Upper lobe of left lung (tissue), 6 donors: ENCODE data around the gene LOXL1. TPM values are rescaled to one million over a fixed set of nuclear protein-coding genes. Genes with fewer than 3 reads are reported as not detected.
A peak's percentile ranks its signal among the peaks of the same experiment; 100 is the strongest.

Experiments used
- ATAC-seq, 2 donors: fragments of 200-7000 bp; cut with Tn5 transposase; one replicate each; pipeline ENCODE4 v1.9.1; 2022; ENCODE audit warnings: mild to moderate bottlenecking in 2 of 2, moderate library complexity in 2 of 2; ENCODE audit not compliant: low FRiP score in 2 of 2
- DNase-seq, 2 donors: peaks; one replicate each; pipeline ENCODE4 v3.0.0-alpha.2; 2019 to 2020
- H3K27ac ChIP-seq, 4 donors: fragments of 200-600 bp; sonication (generic); one replicate each; pipeline ENCODE4 v1.5.1; 2016 to 2019
- H3K27me3 ChIP-seq, 4 donors: fragments of 200-600 bp; sonication (generic); one replicate each; pipeline ENCODE4 v1.5.1; 2017 to 2019
- H3K36me3 ChIP-seq, 4 donors: fragments of 200-600 bp; sonication (generic); one replicate each; pipeline ENCODE4 v1.5.1; 2016 to 2019
- H3K4me1 ChIP-seq, 4 donors: fragments of 200-600 bp; sonication (generic); one replicate each; pipeline ENCODE4 v1.5.1; 2018 to 2019
- H3K4me3 ChIP-seq, 4 donors: fragments of 200-600 bp; sonication (generic); one replicate each; pipeline ENCODE4 v1.5.1; 2017 to 2019; ENCODE audit warnings: mild to moderate bottlenecking in 2 of 4, moderate library complexity in 1 of 4
- H3K9me3 ChIP-seq, 4 donors: fragments of 200-600 bp; sonication (generic); one replicate each; pipeline ENCODE4 v1.5.1; 2018 to 2019
- CTCF ChIP-seq, 6 experiments: fragments of 450-650 bp in 4 of 6; fragments of 200-600 bp in 2 of 6; sonication (generic) in 2 of 6; IDR thresholded peaks; one replicate each; pipeline ENCODE4 v1.5.1; 2016 to 2019; ENCODE audit warnings: antibody characterized with exemption in 6 of 6
- EP300 ChIP-seq, 4 donors: sonication (generic); formaldehyde crosslinking; IDR thresholded peaks; one replicate each; pipeline ENCODE4 v1.5.1; 2017; ENCODE audit warnings: antibody characterized with exemption in 4 of 4, control low read depth in 2 of 4
- POLR2A ChIP-seq, 4 donors: fragments of 450-650 bp; IDR thresholded peaks; one replicate each; pipeline ENCODE4 v1.5.1; 2016 to 2017; ENCODE audit warnings: antibody characterized with exemption in 4 of 4, mild to moderate bottlenecking in 2 of 4
- POLR2AphosphoS5 ChIP-seq, 2 donors: sonication (generic); formaldehyde crosslinking; IDR thresholded peaks; one replicate each; pipeline ENCODE4 v1.5.1; 2017; ENCODE audit warnings: antibody characterized with exemption in 2 of 2
- WGBS, 2 donors: methylation state at CpG; one replicate each; pipeline ENCODE4 v1.1.5; 2017 to 2018; 5-methylcytosine and 5-hydroxymethylcytosine counted together
- total RNA-seq, 6 donors: library from RNA; depleted of rRNA in 4 of 6; stranded (reverse); fragments of >200 nt in 4 of 6; gene quantifications; one replicate each; pipeline versions ENCODE4 v1.1.0 to v1.2.1, GENCODE V29; 2016 to 2021
- donor health status: DM: no; HTN: no; CAD: no; lungs with moderate emphysema.
- donor health status: DM: no; HTN: yes; CAD: no; lungs with severe emphysema.

LOXL1 gene
- total RNA-seq, 6 donors from 2014 or later, result 6.0 to 25.9 (median 8.0) TPM

- H3K27ac ChIP-seq, result peak overlapping the region in 3 of 4 donors; percentile 98 to 99 (median 98)
- peaks cover 3 to 10% (median 9%) of the 10 kb centered on the region in 4 donors for H3K36me3 ChIP-seq
- WGBS, 2 donors, result 88 to 94% methylated on average over 10 of the region's 10 CpGs
- TF ChIP-seq EP300 (IDR thresholded peaks at IDR 0.05) (no peak), CTCF (IDR thresholded peaks at IDR 0.05) (no peak), POLR2AphosphoS5 (IDR thresholded peaks at IDR 0.05) (no peak), POLR2A (IDR thresholded peaks at IDR 0.05) (no peak)
- H3K27me3 ChIP-seq, result no peaks in the 10 kb centered on the region
- H3K4me1 ChIP-seq, result peaks cover 68 to 87% (median 79%) of the 10 kb centered on the region in 4 donors
- H3K9me3 ChIP-seq, result no peaks in the 10 kb centered on the region
- peak overlapping the region in 2 of 4 donors; percentile 77 to 96 for H3K4me3 ChIP-seq
- DNase-seq, result no peak
- ATAC-seq, result no peak
These were observed 67.1 kb downstream of the LOXL1 start for GRCh38 chr15:73993211-73993994.

- ATAC-seq (peak; percentile 92 to 95), DNase-seq (peak; percentile 92 to 99)
- peak within 1 kb of the TSS; percentile 77 to 96 (median 86) for H3K4me3 ChIP-seq
- H3K27ac ChIP-seq, result peak within 1 kb of the TSS; percentile 96 to 99 (median 98)
- H3K9me3 ChIP-seq, result no peaks in the 10 kb centered on the region
- H3K4me1 ChIP-seq, result peaks cover 64 to 86% (median 78%) of the 10 kb centered on the region in 4 donors
- H3K36me3 ChIP-seq, result peaks cover 6 to 18% (median 14%) of the 10 kb centered on the region in 4 donors
- 0 to 1% methylated on average over 26 to 27 of the region's 27 CpGs for WGBS, 2 donors
- no peaks in the 10 kb centered on the region for H3K27me3 ChIP-seq
- TF ChIP-seq POLR2A (IDR thresholded peaks at IDR 0.05) (peak in 2 of 4 donors; percentile 81), POLR2AphosphoS5 (IDR thresholded peaks at IDR 0.05) (peak; percentile 63 to 91), CTCF (IDR thresholded peaks at IDR 0.05) (peak in 1 of 6 experiments; percentile 42), EP300 (IDR thresholded peaks at IDR 0.05) (no peak)
These were observed 68.2 kb downstream of the LOXL1 start, which contains the start of gene PML for GRCh38 chr15:73994413-73994883. Gene PML, plus strand, starts transcription at chr15:73994716. Its CDS starts 97 bp downstream, at chr15:73994813.

DNA sequence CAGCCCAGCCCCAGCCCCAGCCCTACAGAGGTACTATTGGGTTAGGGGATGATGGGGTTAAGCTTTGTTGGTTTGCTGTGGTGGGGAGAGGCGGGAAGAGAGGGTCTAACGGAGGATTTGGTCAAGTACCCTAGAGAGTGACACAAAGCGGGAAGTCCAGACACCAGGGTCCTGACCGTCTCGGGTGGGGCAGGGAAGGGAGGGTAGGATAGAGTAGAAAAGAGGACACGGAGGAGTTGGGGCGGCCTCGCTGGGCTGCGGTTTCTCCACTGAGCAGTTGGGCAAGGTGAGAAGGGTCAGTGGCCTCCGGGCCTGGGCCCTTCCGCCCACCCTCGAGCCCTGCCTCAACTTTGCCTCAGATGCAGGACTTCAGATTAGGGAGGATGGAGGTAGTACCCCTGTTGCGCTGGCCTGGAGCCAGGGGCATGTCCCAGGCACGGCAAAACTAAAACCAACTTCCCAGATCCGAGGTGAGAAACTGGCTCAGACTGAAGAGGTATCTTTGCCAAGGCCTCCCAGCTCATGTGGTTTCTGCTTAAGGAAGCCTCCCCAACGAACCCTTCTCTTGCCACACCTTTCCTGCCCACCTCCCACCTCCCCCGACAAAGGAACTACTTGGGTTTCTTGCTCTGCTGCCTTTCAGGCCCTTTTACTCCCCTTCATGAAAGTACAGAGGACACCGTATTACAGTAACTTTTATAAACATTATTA is 68.8 kb downstream of the LOXL1 start:
- 0% methylated on average over 17 to 18 of the region's 18 CpGs for WGBS, 2 donors
- Histone ChIP-seq H3K36me3 (peaks cover 6 to 20% (median 15%) of the 10 kb centered on the region in 4 donors), H3K27ac (peak overlapping the region; percentile 96 to 99 (median 98)), H3K9me3 (no peaks in the 10 kb centered on the region), H3K4me3 (peak overlapping the region; percentile 77 to 96 (median 86)), H3K27me3 (no peaks in the 10 kb centered on the region), H3K4me1 (peaks cover 58 to 85% (median 77%) of the 10 kb centered on the region in 4 donors)
- TF ChIP-seq POLR2AphosphoS5 (IDR thresholded peaks at IDR 0.05) (peak in 1 of 2 donors; percentile 9), CTCF (IDR thresholded peaks at IDR 0.05) (no peak)
- ATAC-seq (peak; percentile 1 to 4), DNase-seq (peak in 1 of 2 donors; percentile 78)

DNA sequence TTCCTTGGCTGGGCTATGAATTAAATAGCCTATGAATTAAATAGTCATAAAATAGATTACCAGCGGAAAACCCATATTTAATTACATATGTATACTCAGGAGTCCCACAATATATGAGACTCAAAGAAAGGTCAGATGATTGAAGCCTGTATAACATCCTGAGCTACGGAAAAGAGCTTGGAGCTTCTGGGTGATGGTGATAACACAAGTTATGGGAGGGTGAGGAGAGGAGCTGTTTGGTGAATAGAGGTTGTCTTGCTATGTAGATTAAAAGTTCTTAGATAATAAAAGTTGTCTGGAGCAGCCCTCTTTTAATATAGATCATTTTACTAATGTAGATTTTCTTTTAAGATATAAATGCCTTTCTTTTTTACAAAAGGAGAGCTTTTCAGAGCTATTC is 70.0 kb downstream of the LOXL1 start:
- ATAC-seq, result no peak

GRCh38 chr15:73996939-73997338 is 70.7 kb downstream of the LOXL1 start:
- Histone ChIP-seq H3K9me3 (no peaks in the 10 kb centered on the region), H3K4me1 (peaks cover 56 to 86% (median 72%) of the 10 kb centered on the region in 4 donors), H3K27me3 (no peaks in the 10 kb centered on the region), H3K4me3 (peak overlapping the region in 3 of 4 donors; percentile 77 to 96 (median 84)), H3K27ac (peak overlapping the region; percentile 96 to 99 (median 98)), H3K36me3 (peaks cover 6 to 33% (median 18%) of the 10 kb centered on the region in 4 donors)
- DNase-seq (no peak), ATAC-seq (no peak)
- 24 to 27% methylated on average over 5 of the region's 5 CpGs for WGBS, 2 donors
- TF ChIP-seq EP300 (IDR thresholded peaks at IDR 0.05) (peak in 1 of 4 donors; percentile 5), CTCF (IDR thresholded peaks at IDR 0.05) (peak in 3 of 6 experiments; percentile 9 to 20 (median 15)), POLR2A (IDR thresholded peaks at IDR 0.05) (no peak), POLR2AphosphoS5 (IDR thresholded peaks at IDR 0.05) (peak in 1 of 2 donors; percentile 52)

More for the DNA sequence above, 70.0 kb downstream of the LOXL1 start:
- 51 to 56% methylated on average over 2 of the region's 2 CpGs for WGBS, 2 donors
- Histone ChIP-seq H3K36me3 (peaks cover 6 to 30% (median 16%) of the 10 kb centered on the region in 4 donors), H3K4me1 (peaks cover 58 to 85% (median 73%) of the 10 kb centered on the region in 4 donors), H3K9me3 (no peaks in the 10 kb centered on the region), H3K4me3 (peak overlapping the region in 3 of 4 donors; percentile 77 to 96 (median 84)), H3K27me3 (no peaks in the 10 kb centered on the region), H3K27ac (peak overlapping the region; percentile 96 to 99 (median 98))
- TF ChIP-seq EP300 (IDR thresholded peaks at IDR 0.05) (no peak), POLR2AphosphoS5 (IDR thresholded peaks at IDR 0.05) (no peak)
- no peak for DNase-seq
